Neural progenitor cell (in vitro differentiated cells): ENCODE data around the gene ARPP21. TPM values are rescaled to one million over a fixed set of nuclear protein-coding genes. Genes with fewer than 3 reads are reported as not detected.

Experiments
- DNase-seq: peaks from one replicate; pipeline ENCODE4 v3.0.0-alpha.2; 2016; ENCODE audit warnings: low spot score
- H2AFZ ChIP-seq: fragments of 200-600 bp; sonication (generic); replicated peaks from 2 replicates; pipeline ENCODE4 v1.6.1; 2016; ENCODE audit warnings: antibody characterized with exemption
- H3F3A ChIP-seq: fragments of 200-600 bp; sonication (generic); 2 replicates; pipeline ENCODE4 v1.6.1; 2016; ENCODE audit warnings: antibody characterized with exemption, low read depth
- H3K27ac ChIP-seq: fragments of 200-600 bp; sonication (generic); 2 replicates; pipeline ENCODE4 v1.5.1; 2016; ENCODE audit warnings: mild to moderate bottlenecking
- H3K27me3 ChIP-seq: fragments of 200-600 bp; sonication (generic); 2 replicates; pipeline ENCODE4 v1.6.1; 2016; ENCODE audit warnings: mild to moderate bottlenecking, moderate library complexity
- H3K36me3 ChIP-seq: fragments of 200-600 bp; sonication (generic); 2 replicates; pipeline ENCODE4 v1.5.1; 2016
- H3K4me1 ChIP-seq: fragments of 200-600 bp; sonication (generic); 2 replicates; pipeline ENCODE4 v1.6.1; 2016; ENCODE audit warnings: mixed run types
- H3K4me2 ChIP-seq: fragments of 200-600 bp; sonication (generic); 2 replicates; pipeline ENCODE4 v1.6.1; 2016
- H3K4me3 ChIP-seq: fragments of 200-600 bp; sonication (generic); 2 replicates; pipeline ENCODE4 v1.5.1; 2016
- H3K79me2 ChIP-seq: fragments of 200-600 bp; sonication (generic); 2 replicates; pipeline ENCODE4 v1.6.1; 2016; ENCODE audit warnings: low read depth
- H3K9ac ChIP-seq: fragments of 200-600 bp; sonication (generic); 2 replicates; pipeline ENCODE4 v1.6.1; 2016
- H3K9me3 ChIP-seq: fragments of 200-600 bp; sonication (generic); 2 replicates; pipeline ENCODE4 v1.5.1; 2016; ENCODE audit warnings: low read depth
- H4K20me1 ChIP-seq: fragments of 200-600 bp; sonication (generic); 2 replicates; pipeline ENCODE4 v1.6.1; 2016; ENCODE audit warnings: low read depth
- H3K27ac Mint-ChIP-seq: 3 replicates; pipeline ENCODE4 v1.8.0; 2021; ENCODE audit warnings: mixed read lengths
- H3K27me3 Mint-ChIP-seq: 2 replicates; pipeline ENCODE4 v1.8.0; 2022; ENCODE audit warnings: low read depth, mild to moderate bottlenecking, inconsistent platforms, moderate library complexity, mixed read lengths; ENCODE audit not compliant: insufficient read depth
- H3K36me3 Mint-ChIP-seq: 3 replicates; pipeline ENCODE4 v1.8.0; 2021; ENCODE audit warnings: mixed read lengths
- H3K4me1 Mint-ChIP-seq: 3 replicates; pipeline ENCODE4 v1.8.0; 2021; ENCODE audit warnings: mixed read lengths
- H3K4me3 Mint-ChIP-seq: 3 replicates; pipeline ENCODE4 v1.8.0; 2021; ENCODE audit warnings: mild to moderate bottlenecking, moderate library complexity, mixed read lengths
- H3K9me3 Mint-ChIP-seq: 3 replicates; pipeline ENCODE4 v1.8.0; 2020; ENCODE audit warnings: mixed read lengths
- EZH2 ChIP-seq: fragments of 200-600 bp; sonication (generic); IDR thresholded peaks from 2 replicates; pipeline ENCODE4 v1.6.1; 2017; ENCODE audit warnings: antibody characterized with exemption, mild to moderate bottlenecking, moderate library complexity
- EZH2phosphoT487 ChIP-seq: fragments of 200-600 bp; sonication (generic); IDR thresholded peaks from 2 replicates; pipeline ENCODE4 v1.6.1; 2017; ENCODE audit warnings: antibody characterized with exemption
- total RNA-seq: library from RNA; depleted of rRNA; stranded (reverse); fragments of >200 nt; gene quantifications from 2 replicates; pipeline ENCODE4 v1.2.3, GENCODE V29; 2015; ENCODE audit warnings: low replicate concordance
- TF ChIP-seq, protein P1 (sequence below): fragments of 200-600 bp; sonication (generic); IDR thresholded peaks from 2 replicates; pipeline ENCODE4 v1.5.1; 2017; ENCODE audit warnings: antibody characterized with exemption, mild to moderate bottlenecking

The ARPP21 gene
- total RNA-seq, 1 donor from 2014 or later = not detected

DNA sequence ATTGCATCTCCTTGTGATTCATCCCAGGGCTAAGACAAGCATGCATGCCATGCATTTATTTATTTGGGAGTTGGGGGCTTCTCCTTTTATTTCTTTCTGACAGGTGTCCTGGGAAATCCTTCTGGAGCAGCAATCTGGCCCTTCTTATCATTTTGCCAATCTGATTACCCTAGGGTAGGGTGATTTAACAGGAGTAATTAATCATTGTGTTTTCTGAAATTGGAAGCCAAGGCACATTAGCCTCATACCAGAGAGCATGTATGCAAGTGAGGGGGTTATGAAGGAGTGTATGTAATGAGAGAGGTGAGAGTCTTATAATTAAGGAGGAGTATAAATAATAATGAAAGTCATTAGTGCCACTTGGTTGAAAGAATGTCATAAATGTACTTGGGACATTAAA is 37.4 kb upstream of the ARPP21 start:
- Histone ChIP-seq H3K27me3 (no peaks in the 10 kb centered on the region), H3F3A (peaks cover 3% of the 10 kb centered on the region), H3K27ac (no peak overlapping the region), H4K20me1 (no peaks in the 10 kb centered on the region), H2AFZ (no peak overlapping the region), H3K36me3 (no peaks in the 10 kb centered on the region), H3K4me2 (no peak overlapping the region), H3K79me2 (no peaks in the 10 kb centered on the region), H3K4me3 (no peak overlapping the region), H3K9me3 (no peaks in the 10 kb centered on the region), H3K4me1 (peaks cover 23% of the 10 kb centered on the region), H3K9ac (no peak overlapping the region)
- TF ChIP-seq EZH2 (no peak), EZH2phosphoT487 (no peak)
- TF ChIP-seq, protein P1, sequence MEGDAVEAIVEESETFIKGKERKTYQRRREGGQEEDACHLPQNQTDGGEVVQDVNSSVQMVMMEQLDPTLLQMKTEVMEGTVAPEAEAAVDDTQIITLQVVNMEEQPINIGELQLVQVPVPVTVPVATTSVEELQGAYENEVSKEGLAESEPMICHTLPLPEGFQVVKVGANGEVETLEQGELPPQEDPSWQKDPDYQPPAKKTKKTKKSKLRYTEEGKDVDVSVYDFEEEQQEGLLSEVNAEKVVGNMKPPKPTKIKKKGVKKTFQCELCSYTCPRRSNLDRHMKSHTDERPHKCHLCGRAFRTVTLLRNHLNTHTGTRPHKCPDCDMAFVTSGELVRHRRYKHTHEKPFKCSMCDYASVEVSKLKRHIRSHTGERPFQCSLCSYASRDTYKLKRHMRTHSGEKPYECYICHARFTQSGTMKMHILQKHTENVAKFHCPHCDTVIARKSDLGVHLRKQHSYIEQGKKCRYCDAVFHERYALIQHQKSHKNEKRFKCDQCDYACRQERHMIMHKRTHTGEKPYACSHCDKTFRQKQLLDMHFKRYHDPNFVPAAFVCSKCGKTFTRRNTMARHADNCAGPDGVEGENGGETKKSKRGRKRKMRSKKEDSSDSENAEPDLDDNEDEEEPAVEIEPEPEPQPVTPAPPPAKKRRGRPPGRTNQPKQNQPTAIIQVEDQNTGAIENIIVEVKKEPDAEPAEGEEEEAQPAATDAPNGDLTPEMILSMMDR = no peak
- Mint-ChIP-seq H3K36me3 (no peaks in the 10 kb centered on the region), H3K27ac (no peak overlapping the region), H3K4me1 (peaks cover 4% of the 10 kb centered on the region), H3K27me3 (peaks cover 2% of the 10 kb centered on the region), H3K9me3 (peaks cover 5% of the 10 kb centered on the region), H3K4me3 (no peak overlapping the region)
- DNase-seq = no peak

- H3K9me3 ChIP-seq = no peaks in the 10 kb centered on the region
- H3K36me3 ChIP-seq = no peaks in the 10 kb centered on the region
- peaks cover 18% of the 10 kb centered on the region for H3K4me1 ChIP-seq
- no peak overlapping the region for H3K4me2 ChIP-seq
- H4K20me1 ChIP-seq = no peaks in the 10 kb centered on the region
- H3K27ac ChIP-seq = no peak overlapping the region
- Mint-ChIP-seq H3K9me3 (peaks cover 5% of the 10 kb centered on the region), H3K4me1 (peaks cover 4% of the 10 kb centered on the region), H3K36me3 (no peaks in the 10 kb centered on the region), H3K27me3 (peaks cover 2% of the 10 kb centered on the region), H3K4me3 (no peak overlapping the region), H3K27ac (no peak overlapping the region)
- H3K4me3 ChIP-seq = no peak overlapping the region
- no peaks in the 10 kb centered on the region for H3K27me3 ChIP-seq
- no peak overlapping the region for H2AFZ ChIP-seq
- H3K79me2 ChIP-seq = no peaks in the 10 kb centered on the region
- H3K9ac ChIP-seq = no peak overlapping the region
- DNase-seq = no peak
- TF ChIP-seq, protein P1 = no peak
- no peak for TF ChIP-seq EZH2
- no peak for TF ChIP-seq EZH2phosphoT487
- H3F3A ChIP-seq = no peaks in the 10 kb centered on the region
Measured at GRCh38 chr3:35602395-35602936, 36.9 kb upstream of the ARPP21 start.

DNA sequence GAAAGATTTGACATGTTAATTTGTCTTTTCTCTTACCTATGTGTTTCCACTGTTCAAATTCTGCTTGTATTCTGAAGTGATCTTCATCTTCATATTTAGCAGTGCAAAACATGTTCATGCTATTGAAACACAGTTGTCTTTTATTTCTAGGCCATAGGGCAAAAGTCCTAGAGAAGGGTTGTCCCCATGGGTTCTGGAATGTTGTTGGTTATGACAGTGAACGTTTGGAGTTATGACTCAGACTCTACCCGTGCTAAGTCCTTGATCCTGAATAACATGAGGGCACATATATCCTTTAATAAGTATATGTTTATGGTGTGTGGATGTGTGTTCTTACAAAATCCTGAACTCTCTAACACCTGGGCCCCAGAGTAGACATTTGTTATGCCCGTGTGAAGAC is 23.0 kb upstream of the ARPP21 start:
- Histone ChIP-seq H3K9ac (no peak overlapping the region), H3K4me2 (no peak overlapping the region), H3K36me3 (no peaks in the 10 kb centered on the region), H3F3A (no peaks in the 10 kb centered on the region), H3K4me3 (no peak overlapping the region), H3K79me2 (no peaks in the 10 kb centered on the region), H3K4me1 (no peaks in the 10 kb centered on the region), H2AFZ (no peak overlapping the region), H3K27me3 (no peaks in the 10 kb centered on the region), H3K9me3 (no peaks in the 10 kb centered on the region), H4K20me1 (no peaks in the 10 kb centered on the region), H3K27ac (no peak overlapping the region)
- no peaks in the 10 kb centered on the region for H3K4me1 Mint-ChIP-seq
- TF ChIP-seq EZH2phosphoT487 (no peak), EZH2 (no peak)
- TF ChIP-seq, protein P1 = no peak
- no peak overlapping the region for H3K4me3 Mint-ChIP-seq
- no peak for DNase-seq
- no peaks in the 10 kb centered on the region for H3K36me3 Mint-ChIP-seq
- no peaks in the 10 kb centered on the region for H3K27me3 Mint-ChIP-seq
- H3K27ac Mint-ChIP-seq = no peak overlapping the region
- peaks cover 6% of the 10 kb centered on the region for H3K9me3 Mint-ChIP-seq
